Epidermal melanocyte (primary cell): ENCODE measurements around the gene CBL.
A peak's percentile ranks its signal among the peaks of the same experiment; 100 is the strongest.

Source experiments
- DNase-seq: peaks from one replicate; pipeline ENCODE4 v3.0.0; 2011; ENCODE audit warnings: low spot score; ENCODE audit not compliant: insufficient read length

Gene CBL

DNA sequence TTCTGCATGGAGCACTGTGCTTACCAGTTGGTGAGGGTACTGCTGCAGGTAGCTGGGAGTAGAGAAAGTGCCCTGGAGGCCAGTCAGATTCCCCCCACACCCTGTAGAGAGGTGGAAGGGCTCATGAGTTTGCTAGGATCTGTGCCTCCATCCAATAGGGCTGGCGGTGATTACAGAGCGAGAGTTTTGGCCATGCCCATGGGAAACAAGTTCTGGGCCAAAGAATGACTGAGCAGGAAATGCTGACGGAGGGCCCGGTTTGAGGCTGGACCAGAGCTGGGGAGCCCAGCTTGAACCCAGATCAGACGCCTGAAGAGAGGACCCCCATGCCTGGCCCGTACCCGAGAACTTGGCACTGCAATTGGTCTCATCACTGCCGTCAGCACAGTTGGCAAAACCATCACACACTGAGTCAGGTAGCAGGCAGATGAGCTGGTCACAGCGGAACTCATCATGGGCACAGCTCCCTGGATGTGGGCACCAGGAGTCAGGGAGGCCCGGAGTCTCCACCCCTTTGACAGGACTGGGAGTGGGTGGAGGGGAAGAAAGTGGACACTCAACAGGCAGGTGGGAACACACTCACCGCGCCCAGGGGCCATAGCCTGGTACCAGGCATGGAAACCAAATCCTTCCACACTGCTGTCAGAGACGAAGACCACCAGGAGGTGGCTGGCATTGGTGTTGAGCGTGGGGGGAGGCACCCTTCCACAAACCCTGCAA, 138.3 kb downstream of the CBL start:
- DNase-seq: peak; percentile 6

DNA sequence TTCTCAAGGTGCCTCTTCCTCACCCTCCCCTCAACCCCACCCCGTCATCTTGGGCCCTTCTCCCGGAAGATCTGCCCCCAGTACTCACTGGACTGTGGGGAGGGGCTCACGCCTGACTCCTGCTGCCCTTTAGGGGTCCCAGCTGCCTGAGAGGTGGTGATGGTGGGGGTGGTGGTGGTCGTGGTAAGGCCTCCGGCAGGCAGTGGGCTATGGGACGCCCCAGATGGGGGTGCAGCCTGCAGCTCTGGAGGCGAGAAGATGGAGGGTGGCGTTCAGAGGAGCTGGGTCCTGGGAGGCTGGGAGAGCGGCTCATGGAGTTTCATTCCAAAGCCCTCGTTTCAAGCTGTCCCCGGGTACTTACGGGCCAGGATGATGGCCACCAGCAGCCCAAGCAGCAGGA, 139.5 kb downstream of the CBL start:
- DNase-seq: no peak

DNA sequence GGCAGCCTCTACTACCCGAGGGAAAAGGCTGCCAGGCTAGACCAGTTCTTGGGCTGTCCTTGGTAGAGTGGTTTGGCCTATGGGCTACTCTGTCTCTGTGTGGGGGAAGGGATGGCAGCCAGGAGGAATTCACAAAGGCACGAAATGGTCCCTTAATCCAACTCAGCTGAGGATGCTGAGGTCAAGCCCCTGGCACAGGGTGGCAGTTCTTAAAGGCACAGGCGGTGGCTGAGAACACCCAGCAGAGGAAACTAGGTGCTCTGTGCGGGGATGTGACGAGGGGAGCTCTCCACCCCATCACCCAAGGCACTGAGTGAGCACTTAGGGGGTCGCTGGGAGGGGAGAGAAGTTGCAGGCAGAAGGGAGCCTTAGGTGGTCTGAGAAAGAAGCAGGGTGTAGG, 140.5 kb downstream of the CBL start, which contains the start of gene MFRP:
TSS of gene MFRP (minus strand) at position 101 of the 400 bp plus-strand sequence. CDS start 192 bp downstream, outside the sequence.
- no peak for DNase-seq

DNA sequence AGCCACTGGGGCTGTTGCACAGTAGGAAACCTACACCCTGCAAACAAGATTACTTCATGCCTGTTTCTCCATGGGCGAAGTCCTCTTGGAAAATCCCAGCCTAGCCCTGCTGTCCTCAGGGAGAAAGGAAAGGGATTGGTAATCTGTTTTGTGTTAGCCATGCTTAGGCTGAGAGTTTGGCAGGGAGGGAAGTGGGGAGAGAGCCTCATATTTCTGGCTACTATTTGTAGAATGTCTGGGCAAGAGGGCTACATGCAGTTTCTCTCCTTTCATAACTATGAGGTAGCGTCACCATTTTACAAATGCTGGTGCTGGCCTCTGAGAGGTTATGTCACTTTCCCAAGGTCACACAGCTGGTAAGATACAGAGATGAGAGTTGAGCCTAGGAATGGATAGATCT, 141.1 kb downstream of the CBL start:
- peak; percentile 41 for DNase-seq

DNA sequence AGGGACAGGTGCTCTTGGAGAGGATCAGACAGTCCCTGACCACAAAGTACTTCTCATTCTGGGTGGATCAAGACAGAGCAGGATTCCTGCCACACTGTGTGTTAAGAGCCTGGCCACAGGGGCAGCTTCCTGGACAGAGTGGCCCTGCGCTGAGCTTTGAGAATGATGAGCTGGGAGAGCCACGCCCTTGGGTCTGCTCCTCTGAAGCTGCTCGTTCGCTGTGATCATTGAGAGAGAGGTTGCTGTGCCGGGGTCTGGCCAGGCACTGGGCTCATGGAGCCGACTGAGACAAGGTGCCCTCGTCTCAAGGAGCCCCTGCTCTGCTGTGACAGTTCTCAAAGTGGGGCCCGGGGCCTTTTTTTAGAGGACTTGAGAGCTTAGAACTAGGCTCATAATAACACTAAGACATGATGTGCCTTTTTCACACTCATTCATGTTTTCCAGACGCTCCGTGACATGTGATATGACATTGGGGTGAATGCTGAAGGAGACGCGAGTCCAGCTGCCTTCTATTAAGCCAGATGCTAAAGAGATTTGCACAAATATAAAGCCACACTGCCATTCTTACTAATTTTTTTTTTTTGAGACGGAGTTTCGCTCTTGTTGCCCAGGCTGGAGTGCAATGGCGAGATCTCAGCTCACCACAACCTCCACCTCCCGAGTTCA, 141.9 kb downstream of the CBL start:
- peak; percentile 15 for DNase-seq

DNA sequence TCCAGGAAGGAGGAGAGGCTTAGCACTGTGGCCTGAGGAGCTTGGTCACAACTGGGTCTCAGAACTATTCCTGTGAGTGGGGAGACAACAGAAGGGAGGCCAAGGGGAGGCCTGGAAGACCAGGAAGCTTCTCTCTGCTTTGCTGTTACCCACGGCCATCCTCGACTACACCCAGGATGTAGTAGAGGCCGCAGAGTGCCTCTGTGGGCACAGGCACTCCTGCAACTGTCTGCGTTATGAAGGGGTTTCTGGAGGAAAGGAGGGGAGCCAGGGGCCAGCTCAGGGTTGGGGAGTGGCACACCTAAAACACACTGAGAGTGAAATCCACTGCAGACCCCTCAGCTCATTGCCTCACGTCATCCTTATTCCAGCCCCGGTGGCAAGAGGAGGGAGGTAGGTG, 144.2 kb downstream of the CBL start:
- DNase-seq: peak; percentile 5

DNA sequence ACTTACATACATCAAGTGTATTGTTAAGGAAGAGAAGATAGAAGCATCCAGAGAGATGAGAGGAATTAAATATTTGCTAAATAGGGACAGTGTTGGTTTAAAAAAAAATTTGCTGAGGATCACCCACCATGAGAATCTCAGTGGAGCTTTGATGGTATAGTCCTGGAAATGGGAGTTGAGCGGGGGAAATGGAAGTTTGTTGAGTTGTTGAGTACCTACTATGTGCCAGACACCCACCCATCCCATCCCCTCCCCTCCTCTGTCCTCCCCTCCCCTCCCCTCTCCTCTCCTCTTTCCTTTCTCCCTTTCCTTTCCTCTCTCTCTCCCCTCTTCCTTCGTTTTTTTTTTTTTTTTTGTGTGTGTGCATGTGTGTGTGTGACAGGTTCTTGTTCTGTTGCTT, 145.1 kb downstream of the CBL start:
- no peak for DNase-seq

DNA sequence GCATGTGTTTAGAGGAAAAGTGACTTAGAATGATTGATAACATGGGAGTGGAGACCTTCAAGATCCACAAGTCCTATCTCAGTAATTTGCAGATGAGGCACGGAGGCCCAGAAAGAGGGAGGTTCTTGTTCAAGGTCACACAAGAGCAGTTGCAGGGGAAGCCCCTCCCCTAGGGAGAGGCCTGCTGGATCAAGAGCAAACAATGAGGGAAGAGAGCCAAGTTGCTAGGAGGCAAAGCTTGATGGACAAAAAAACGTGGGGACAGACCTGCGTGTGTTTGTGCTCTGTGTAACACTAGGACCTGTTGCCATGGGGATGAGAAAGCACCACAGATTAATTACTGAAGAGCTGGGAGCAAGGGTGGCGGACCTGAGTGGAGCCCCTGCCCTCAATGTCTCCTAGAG, 146.7 kb downstream of the CBL start:
- peak; percentile 20 for DNase-seq

DNA sequence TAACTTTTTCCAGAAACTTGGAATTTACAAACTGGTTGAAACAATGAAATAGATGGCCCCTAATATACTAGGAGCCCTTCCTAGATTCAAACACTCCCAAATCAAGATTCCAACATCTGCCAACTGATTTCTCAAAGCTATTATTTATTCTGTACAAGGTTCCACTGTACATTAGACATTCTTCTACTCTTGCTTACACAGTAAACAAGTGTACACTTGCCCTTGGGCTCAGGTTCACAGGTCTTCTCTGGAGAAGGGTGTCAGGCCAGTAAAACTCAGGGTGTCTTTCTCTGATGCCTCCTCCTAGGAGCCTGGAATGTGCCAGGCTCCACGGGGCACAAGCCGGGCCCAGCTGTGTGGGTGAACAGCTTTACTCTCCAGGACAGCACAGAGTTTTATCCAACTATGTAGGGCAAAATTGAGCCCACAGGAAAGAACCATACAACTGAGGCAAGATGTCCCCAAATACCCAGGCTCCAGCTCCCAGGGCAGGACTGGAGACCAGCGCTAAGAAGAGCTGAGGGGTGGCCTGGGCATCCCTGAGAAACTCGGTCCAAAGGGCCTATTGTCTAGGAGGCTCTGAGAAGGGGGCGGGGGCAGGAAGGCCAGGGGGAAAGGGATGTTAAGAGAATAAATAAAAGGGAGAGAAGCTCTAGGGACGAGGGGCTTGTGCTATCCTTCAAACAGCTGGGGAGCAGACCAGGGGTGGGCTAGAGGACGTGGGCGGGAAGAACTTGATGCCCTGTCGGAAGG, 149.1 kb downstream of the CBL start:
- DNase-seq: no peak

DNA sequence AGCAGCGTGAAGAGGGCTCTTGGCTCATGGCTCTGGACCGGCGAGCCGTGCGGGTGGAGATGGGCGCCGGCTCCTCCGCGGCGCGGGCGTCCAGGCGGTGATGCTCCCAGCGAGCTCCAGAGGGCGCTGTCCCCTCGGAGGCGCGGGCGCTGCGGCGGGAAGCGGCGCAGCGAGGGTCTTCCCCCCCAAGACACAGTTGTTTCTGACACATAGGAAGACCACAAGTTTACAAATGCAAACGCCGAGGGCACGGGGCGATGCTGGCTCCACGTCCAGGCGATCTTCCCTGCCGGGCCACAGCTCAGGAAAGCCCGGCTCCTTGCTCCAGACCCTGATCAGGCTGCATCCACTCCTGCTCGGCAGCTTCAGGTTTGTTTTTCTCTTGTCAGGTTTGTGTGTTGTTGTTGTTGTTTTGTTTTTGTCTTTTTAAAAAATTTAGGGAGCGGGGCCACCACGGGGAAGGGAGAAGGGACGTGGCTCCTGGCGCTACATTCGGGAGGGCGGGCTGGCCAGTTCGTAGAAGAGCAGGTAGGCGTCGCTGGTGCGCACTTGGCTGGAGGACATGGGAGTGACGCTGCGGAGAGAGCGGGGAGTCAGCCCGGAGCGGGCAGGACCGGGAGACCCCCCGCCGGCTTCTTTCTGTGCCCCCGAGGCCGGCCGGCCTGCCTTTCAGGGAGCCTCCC, 150.4 kb downstream of the CBL start:
- DNase-seq: peak; percentile 96

DNA sequence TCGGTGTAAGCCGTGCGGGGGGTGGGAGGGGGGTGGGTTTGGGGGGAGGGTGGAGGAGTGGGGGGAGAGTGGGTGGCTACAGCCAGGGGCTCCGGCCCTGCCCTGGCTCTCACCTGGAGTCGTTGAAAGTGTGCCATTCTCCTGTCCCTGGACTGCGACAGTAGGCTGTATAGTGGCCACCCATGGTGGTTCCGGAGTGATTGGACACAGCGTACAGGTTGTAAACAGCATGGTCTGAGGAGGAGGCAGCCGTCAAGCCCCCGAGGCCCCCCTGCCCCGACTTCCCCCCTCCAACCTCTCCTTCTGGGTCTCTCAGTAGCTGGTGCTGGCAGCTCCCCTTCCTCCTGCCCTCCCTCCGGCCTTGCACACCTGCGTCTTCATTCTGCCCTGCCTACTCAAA, 150.9 kb downstream of the CBL start:
- no peak for DNase-seq
